ENCODE results near the gene PPARGC1A.

PPARGC1A gene

DNA sequence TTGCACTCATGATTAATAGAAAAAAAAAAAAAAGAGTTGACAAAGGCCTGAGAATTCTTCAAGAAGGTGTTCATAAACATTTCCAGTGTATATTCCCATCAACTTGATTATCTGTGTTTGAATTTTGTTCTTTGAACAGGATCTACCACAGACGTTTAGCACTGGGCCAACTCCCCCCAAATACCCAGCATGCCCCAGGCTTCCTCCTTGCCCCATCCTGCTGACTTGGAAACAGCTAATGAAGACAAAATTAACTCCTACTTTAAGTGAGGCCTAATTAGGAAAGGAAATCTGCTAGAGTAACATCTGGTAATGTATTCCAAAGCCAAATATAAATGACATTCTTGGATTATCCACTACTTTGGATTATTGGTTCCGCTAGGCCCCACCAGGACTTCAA lies 52.5 kb downstream of the PPARGC1A start:
- DNase-seq = peak; percentile 3

DNA sequence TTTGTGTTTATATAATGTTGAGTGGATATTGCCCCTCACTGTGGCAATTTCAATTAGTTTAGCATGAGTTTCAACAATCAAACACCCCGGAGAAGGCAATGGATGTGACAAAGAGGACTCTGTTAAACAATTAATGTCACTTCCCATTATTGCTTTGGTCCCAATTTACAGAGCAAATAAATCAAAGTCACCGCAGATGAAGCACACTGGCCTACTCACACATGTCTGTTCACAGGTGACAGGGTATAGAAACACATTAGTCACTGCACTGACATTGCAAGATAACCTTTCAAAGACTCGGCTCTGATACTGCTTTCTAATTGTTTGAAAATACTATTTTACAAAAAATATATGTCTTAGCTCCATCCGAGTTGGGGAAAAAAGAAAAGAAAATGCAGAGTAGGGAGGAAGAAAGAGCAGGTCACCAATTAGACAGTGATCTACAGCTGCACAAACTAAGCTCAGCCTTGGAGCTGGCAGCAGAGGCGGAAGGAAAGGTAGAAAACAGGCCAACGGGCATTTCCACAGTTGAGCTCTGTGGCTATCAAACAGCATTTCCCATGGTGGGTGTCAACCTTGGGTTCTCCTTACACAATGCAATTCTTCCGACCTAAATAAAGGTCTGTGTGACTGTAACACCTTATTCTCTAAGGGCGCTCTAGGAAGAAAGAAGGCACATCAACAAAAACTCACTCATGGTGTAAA lies 53.9 kb downstream of the PPARGC1A start:
- DNase-seq = no peak

DNA sequence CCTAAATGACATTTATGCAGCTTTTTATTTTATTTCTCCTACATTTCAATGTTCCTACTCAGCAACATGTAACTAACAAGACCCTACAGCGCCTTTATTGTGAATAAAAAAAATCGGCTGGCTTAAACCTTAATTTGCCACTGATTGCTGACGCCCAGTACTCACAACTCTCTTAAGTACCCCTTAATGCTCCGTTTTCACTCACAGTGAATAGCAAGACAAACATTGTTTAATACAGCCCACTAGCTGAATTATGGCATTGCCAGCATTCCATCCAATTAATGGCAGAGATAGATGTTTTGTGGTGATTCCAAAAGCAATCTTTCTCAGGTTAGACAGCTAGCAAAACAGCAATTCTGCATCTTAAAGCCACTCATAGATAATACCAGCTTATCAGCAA lies 61.1 kb downstream of the PPARGC1A start:
- DNase-seq = no peak

DNA sequence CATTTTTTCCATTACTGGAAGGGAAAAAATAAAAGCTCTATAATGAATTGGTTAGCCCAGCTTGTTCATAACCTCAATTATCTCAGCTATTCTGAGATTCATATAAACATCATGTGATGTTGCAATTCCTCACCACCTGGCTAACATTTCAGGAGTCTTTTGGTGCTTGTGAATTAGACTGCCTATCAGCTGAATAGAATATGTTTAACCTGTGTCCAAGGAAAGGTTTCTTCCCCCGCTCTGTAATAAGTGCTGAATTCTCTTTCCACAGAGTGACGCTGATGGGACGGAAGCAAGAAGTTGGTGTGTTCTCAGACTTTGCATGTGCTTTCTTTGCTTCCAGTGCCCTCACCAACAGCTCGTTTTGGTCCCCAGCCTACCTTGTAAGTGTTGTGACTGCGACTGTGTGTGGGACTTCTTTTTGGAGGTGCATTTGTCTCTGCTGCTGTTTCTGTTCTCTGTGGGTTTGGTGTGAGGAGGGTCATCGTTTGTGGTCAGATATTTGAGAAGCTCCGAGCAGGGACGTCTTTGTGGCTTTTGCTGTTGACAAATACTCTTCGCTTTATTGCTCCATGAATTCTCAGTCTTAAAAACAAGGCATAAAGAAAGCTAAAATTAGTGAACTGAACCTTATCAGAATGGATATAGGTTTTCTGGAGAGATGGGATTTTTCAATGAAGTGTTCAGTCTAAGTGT lies 61.7 kb downstream of the PPARGC1A start:
- no peak for DNase-seq

DNA sequence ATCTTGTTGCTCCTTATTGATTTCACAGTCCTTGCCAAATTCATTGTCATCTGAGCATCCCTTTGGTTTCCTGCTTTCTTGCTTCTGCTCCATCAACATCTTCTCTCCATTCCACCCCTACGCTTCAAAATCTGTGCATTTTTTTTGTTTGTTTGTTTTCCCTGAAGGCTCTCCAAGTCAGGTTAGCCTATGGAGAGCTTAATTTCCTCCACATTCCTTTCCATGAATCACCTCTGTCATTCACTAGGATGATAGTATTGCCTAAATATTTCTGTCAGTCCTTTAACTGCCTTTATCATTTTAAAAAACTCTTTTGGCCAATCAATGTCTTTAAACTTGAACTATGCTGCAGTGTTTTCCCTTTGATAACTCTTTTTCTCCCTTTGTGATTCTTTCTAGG lies 67.7 kb downstream of the PPARGC1A start:
- DNase-seq = no peak

DNA sequence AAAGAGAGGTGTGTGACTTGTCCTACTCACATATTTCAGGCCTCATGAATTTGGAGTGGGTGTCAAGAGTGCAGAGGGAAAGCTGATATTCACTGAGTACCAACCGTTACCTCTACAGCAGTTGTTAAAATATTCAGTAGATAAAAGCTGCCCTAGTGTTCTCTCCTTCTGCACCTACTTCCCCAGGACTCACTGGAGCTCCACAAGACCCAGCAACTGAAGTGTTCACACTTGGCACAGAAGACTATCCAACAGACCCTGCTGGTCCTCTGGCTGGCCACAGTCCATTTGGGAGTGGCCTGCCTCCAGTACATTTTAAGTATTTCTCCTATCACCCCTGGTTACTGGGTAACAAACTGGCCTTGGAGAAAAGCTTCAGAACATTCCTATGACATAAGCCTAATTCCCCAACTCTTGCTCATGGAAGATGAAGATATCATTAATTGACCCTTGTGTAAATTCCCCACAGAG lies 70.8 kb downstream of the PPARGC1A start:
- DNase-seq = peak; percentile 28

DNA sequence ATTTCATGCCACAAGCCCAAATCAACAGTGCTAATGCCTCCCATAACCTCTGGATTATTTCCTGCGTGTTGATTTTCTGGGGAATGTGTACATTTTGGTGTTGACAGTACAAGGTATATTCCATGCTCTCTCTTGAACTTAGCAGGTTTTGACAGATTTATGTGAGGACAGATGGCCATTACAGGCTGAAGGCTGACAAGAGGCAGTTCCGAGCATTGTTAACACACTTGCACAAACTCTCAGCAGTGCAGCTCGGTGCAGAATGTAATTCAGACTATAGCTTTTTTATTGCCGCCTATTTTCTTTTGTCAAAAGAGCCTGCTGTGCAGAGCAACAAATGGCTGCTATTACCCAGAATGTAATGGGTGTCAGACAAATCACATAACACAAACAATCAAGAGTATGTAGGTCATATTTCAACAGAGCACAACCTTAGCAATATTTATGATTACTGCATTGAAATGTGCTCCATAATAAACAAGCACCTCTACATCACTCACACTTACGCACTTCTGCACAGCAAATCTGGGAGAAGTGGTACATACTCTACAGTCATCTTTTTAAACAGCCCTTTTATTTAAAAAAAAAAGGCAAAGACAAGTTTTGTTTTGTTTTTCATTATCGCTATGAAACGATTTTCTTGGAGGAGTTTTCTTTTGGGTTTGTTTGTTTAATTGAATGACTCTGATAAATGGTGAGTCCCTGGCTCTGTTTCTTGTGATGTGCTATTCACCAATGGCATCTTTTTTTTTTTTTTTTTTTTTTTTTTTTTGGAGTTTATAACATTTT lies 71.6 kb downstream of the PPARGC1A start:
- DNase-seq = peak; percentile 48

- DNase-seq = no peak
Measured at GRCh38 chr4:23814996-23815660, 74.7 kb downstream of the PPARGC1A start.

DNA sequence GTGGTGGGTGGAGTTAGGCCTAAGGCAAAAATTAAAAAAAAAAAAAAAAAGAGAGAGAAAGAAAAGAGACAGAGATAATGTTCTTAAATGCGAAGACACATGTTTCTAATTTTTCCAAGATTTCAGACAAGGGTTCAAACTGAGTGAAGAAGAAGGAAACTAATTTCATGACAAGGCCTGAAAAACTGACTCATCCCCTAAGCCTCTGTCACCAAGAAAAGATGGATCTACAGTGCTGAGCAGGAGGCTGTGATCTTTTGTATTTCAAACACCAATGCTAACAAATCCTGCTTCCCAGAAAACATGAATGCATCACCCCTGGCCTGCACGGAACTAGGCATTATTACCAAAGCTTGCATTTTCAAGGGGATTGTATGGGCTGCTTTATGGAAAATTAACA lies 75.3 kb downstream of the PPARGC1A start:
- no peak for DNase-seq

- DNase-seq = no peak
Measured at GRCh38 chr4:23811161-23811560, 78.7 kb downstream of the PPARGC1A start.

- DNase-seq = no peak
Measured at GRCh38 chr4:23805450-23805851, 84.4 kb downstream of the PPARGC1A start.

DNA sequence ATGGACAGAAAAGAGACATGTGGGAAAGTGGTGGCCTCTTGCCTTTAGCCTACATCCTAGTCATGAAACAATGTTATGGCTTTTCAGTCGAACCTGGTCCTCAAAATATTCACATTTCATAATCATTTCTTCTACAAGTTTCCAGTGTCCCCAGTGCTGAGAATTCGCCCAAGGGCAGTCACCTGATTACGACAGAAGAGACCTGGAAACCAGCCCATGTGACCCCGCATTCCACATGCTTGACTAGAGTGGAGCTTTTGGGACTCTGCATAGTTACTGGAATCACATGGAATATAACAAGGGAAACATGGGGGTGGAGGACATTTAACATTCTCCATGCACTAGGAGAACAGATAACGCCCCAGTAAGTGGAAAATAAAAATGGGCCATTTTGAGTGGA lies 100.1 kb downstream of the PPARGC1A start:
- no peak for DNase-seq

GRCh38 chr4:23788460-23788859 lies 101.4 kb downstream of the PPARGC1A start:
- DNase-seq = no peak

- no peak for DNase-seq
Measured at GRCh38 chr4:23788027-23788426, 101.8 kb downstream of the PPARGC1A start.

DNA sequence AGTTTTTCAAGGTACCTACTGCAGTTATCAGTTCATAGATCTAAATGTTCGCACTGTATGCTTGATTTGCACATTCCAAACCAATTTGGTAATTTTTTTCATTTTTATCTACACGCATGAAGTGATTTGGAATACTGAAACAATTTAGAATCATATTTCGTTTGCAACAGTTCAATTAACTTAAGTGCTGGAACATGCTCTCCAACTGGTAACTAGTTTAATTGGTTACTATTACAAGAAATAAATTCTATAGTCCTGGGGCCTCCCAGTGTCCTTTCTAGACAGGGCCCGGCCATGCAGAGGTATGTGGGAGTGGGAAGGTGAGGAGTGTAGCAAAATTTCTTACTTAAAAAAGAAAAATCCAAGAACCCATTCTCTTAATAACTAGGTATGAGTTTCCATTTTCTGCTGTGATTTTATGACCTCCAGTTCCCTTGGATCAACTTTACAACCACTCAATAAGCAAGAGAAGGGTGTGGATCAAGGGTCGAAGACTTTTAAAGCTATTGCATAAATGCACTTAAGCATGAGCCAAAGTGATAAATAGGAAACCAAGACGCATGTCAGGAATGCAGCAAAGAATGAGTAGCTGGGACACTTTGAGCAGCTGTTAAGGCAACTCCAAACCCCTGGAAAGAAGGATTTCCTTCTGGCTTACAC lies 106.9 kb downstream of the PPARGC1A start:
- DNase-seq = no peak

- no peak for DNase-seq
Measured at GRCh38 chr4:23779839-23780238, 110.0 kb downstream of the PPARGC1A start.

DNA sequence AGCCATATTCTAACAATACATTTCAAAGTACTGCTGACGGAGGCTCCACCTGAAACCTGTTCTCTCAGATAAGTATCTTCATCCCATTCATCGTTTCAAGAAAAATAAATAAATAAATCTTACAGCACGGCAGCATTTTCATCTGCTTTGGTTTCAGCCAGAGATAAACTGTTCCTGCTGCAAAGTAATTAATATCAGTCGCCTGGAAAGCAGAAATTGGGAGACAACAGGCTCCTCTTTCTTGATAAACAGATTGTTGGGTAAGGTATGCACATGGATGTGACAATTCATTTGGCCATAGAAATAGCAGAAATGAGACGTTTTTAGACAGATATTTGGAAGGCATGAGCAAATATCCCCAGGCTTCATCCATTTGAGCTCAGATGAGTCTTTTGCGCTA lies 110.4 kb downstream of the PPARGC1A start:
- DNase-seq = no peak

DNA sequence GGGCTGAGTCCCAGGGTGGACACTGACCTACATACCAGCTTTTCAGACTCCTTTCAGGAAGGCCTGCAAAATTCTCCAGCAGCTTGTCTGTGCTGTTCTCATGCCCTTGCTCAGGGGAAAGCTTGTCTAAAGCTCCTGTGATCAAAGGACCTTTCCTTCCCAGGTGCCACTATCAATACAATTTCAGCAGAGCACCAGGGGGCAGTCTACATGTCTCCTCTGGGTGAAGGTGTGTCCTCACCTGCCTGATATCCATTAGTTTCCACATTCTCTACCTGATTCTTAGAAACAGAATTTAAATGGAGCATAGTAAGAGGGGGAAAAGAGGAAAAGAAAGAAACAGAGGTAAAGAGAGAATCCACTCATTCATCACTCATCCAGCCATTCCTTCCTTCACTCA lies 114.2 kb downstream of the PPARGC1A start:
- no peak for DNase-seq

GRCh38 chr4:23774909-23775308 lies 114.9 kb downstream of the PPARGC1A start:
- DNase-seq = no peak

GRCh38 chr4:23773884-23774636 lies 115.8 kb downstream of the PPARGC1A start:
- no peak for DNase-seq

GRCh38 chr4:23770011-23770410 lies 119.8 kb downstream of the PPARGC1A start:
- DNase-seq = no peak

GRCh38 chr4:23769406-23769805 lies 120.4 kb downstream of the PPARGC1A start:
- no peak for DNase-seq

All from NCI-H524 treated with DMSO at 0.1 percent for 48 hours (cell line).